ENCODE results near the gene LRP5.
"Not testable (repeated sequence)": the region's sequence is repeated elsewhere in the genome, so short reads cannot be mapped to it uniquely, and the experiment has no call there.

The LRP5 gene

GRCh38 chr11:68471360-68472340 is 159.3 kb downstream of the LRP5 start:
- DNase-seq: peak; percentile 79

GRCh38 chr11:68472778-68473177 is 160.4 kb downstream of the LRP5 start:
- DNase-seq: no peak

GRCh38 chr11:68473693-68474092 is 161.3 kb downstream of the LRP5 start:
- DNase-seq: no peak

- DNase-seq: not testable (repeated sequence)
Measured at GRCh38 chr11:68475626-68476025, 163.2 kb downstream of the LRP5 start.

GRCh38 chr11:68479390-68479789 is 167.0 kb downstream of the LRP5 start:
- DNase-seq: no peak

- DNase-seq: no peak
Measured at GRCh38 chr11:68480193-68480592, 167.8 kb downstream of the LRP5 start.

GRCh38 chr11:68480852-68481510 is 168.6 kb downstream of the LRP5 start:
- DNase-seq: no peak

GRCh38 chr11:68481579-68482240 is 169.3 kb downstream of the LRP5 start:
- no peak for DNase-seq

- DNase-seq: no peak
Measured at GRCh38 chr11:68488623-68489022, 176.2 kb downstream of the LRP5 start.

GRCh38 chr11:68495220-68495729 is 182.9 kb downstream of the LRP5 start:
- DNase-seq: no peak

GRCh38 chr11:68495872-68496271 is 183.5 kb downstream of the LRP5 start:
- DNase-seq: no peak

GRCh38 chr11:68497761-68498160 is 185.4 kb downstream of the LRP5 start:
- DNase-seq: no peak

- no peak for DNase-seq
Measured at GRCh38 chr11:68498321-68498720, 185.9 kb downstream of the LRP5 start.
